HG03457 (cell line): ENCODE data around the gene ZNF740.

Experiments used
- ATAC-seq: cut with Tn5 transposase; IDR thresholded peaks from one replicate; pipeline ENCODE4 v1.9.1; 2021; ENCODE audit warnings: moderate number of reproducible peaks; ENCODE audit not compliant: unreplicated experiment

The ZNF740 gene

GRCh38 chr12:53241623-53242412 is 61.3 kb downstream of the ZNF740 start:
- no peak for ATAC-seq

- no peak for ATAC-seq
Measured at GRCh38 chr12:53244337-53244736, 63.8 kb downstream of the ZNF740 start.
